Progenitor cell of endocrine pancreas (in vitro differentiated cells): ENCODE measurements around the gene CCDC85C. TPM values are rescaled to one million over a fixed set of nuclear protein-coding genes. Genes with fewer than 3 reads are reported as not detected.
A peak's percentile ranks its signal among the peaks of the same experiment; 100 is the strongest.

ENCODE experiments used
- DNase-seq: peaks from one replicate; pipeline ENCODE4 v3.0.0; 2021; ENCODE audit warnings: low spot score; ENCODE audit not compliant: unreplicated experiment
- H3K27ac Mint-ChIP-seq: 2 replicates; pipeline ENCODE4 v1.8.0; 2021; ENCODE audit warnings: mild to moderate bottlenecking, moderate library complexity, mixed read lengths
- H3K27me3 Mint-ChIP-seq: 2 replicates; pipeline ENCODE4 v1.8.0; 2021; ENCODE audit warnings: mixed read lengths
- H3K36me3 Mint-ChIP-seq: 2 replicates; pipeline ENCODE4 v1.8.0; 2022; ENCODE audit warnings: mixed read lengths; ENCODE audit not compliant: insufficient read depth
- H3K4me1 Mint-ChIP-seq: 2 replicates; pipeline ENCODE4 v1.8.0; 2021; ENCODE audit warnings: low read depth, mixed read lengths
- H3K4me3 Mint-ChIP-seq: 2 replicates; pipeline ENCODE4 v1.8.0; 2021; ENCODE audit warnings: low read depth, mild to moderate bottlenecking, moderate library complexity, mixed read lengths
- H3K9me3 Mint-ChIP-seq: 2 replicates; pipeline ENCODE4 v1.8.0; 2021; ENCODE audit warnings: low read depth, mixed read lengths
- CTCF ChIP-seq: fragments of 200-600 bp; sonication (generic); IDR thresholded peaks from one replicate; pipeline ENCODE4 v1.5.0; 2021; ENCODE audit warnings: antibody characterized with exemption, mild to moderate bottlenecking; ENCODE audit not compliant: unreplicated experiment
- total RNA-seq: library from RNA; stranded (reverse); gene quantifications from 2 replicates; pipeline ENCODE4 v1.2.1, GENCODE V29; 2021

Gene CCDC85C
- total RNA-seq, 1 donor from 2014 or later: 44.9 TPM

- Mint-ChIP-seq H3K27ac (peak overlapping the region; percentile 86), H3K4me3 (no peak overlapping the region), H3K9me3 (no peaks in the 10 kb centered on the region), H3K27me3 (no peaks in the 10 kb centered on the region), H3K4me1 (peaks cover 37% of the 10 kb centered on the region), H3K36me3 (no peaks in the 10 kb centered on the region)
- no peak for DNase-seq
- TF ChIP-seq CTCF: no peak
These were observed 79.8 kb downstream of the CCDC85C start for GRCh38 chr14:99524091-99524661.

- TF ChIP-seq CTCF: no peak
- DNase-seq: no peak
- no peaks in the 10 kb centered on the region for H3K9me3 Mint-ChIP-seq
- H3K27ac Mint-ChIP-seq: no peak overlapping the region
- H3K27me3 Mint-ChIP-seq: no peaks in the 10 kb centered on the region
- no peak overlapping the region for H3K4me3 Mint-ChIP-seq
- peaks cover 37% of the 10 kb centered on the region for H3K4me1 Mint-ChIP-seq
- no peaks in the 10 kb centered on the region for H3K36me3 Mint-ChIP-seq
These were observed 80.3 kb downstream of the CCDC85C start for GRCh38 chr14:99523704-99524055.

GRCh38 chr14:99522934-99523703 lies 80.9 kb downstream of the CCDC85C start:
- Mint-ChIP-seq H3K27ac (peak overlapping the region; percentile 91), H3K4me1 (peaks cover 37% of the 10 kb centered on the region), H3K9me3 (no peaks in the 10 kb centered on the region), H3K27me3 (no peaks in the 10 kb centered on the region), H3K4me3 (peak overlapping the region; percentile 11), H3K36me3 (no peaks in the 10 kb centered on the region)
- TF ChIP-seq CTCF: no peak
- no peak for DNase-seq

- Mint-ChIP-seq H3K9me3 (no peaks in the 10 kb centered on the region), H3K4me1 (peaks cover 37% of the 10 kb centered on the region), H3K27ac (peak overlapping the region; percentile 91), H3K36me3 (no peaks in the 10 kb centered on the region), H3K4me3 (peak overlapping the region; percentile 38), H3K27me3 (no peaks in the 10 kb centered on the region)
- no peak for TF ChIP-seq CTCF
- no peak for DNase-seq
These were observed 81.5 kb downstream of the CCDC85C start for GRCh38 chr14:99522457-99522891.

GRCh38 chr14:99522025-99522401 lies 82.0 kb downstream of the CCDC85C start:
- no peaks in the 10 kb centered on the region for H3K9me3 Mint-ChIP-seq
- no peaks in the 10 kb centered on the region for H3K27me3 Mint-ChIP-seq
- no peaks in the 10 kb centered on the region for H3K36me3 Mint-ChIP-seq
- peak overlapping the region; percentile 40 for H3K4me3 Mint-ChIP-seq
- no peak for TF ChIP-seq CTCF
- DNase-seq: no peak
- peaks cover 37% of the 10 kb centered on the region for H3K4me1 Mint-ChIP-seq
- peak overlapping the region; percentile 91 for H3K27ac Mint-ChIP-seq
